ENCODE data around the gene AARS2.
A peak's percentile ranks its signal among the peaks of the same experiment; 100 is the strongest.
"Not testable (repeated sequence)": the region's sequence is repeated elsewhere in the genome, so short reads cannot be mapped to it uniquely, and the experiment has no call there.

The AARS2 gene

DNA sequence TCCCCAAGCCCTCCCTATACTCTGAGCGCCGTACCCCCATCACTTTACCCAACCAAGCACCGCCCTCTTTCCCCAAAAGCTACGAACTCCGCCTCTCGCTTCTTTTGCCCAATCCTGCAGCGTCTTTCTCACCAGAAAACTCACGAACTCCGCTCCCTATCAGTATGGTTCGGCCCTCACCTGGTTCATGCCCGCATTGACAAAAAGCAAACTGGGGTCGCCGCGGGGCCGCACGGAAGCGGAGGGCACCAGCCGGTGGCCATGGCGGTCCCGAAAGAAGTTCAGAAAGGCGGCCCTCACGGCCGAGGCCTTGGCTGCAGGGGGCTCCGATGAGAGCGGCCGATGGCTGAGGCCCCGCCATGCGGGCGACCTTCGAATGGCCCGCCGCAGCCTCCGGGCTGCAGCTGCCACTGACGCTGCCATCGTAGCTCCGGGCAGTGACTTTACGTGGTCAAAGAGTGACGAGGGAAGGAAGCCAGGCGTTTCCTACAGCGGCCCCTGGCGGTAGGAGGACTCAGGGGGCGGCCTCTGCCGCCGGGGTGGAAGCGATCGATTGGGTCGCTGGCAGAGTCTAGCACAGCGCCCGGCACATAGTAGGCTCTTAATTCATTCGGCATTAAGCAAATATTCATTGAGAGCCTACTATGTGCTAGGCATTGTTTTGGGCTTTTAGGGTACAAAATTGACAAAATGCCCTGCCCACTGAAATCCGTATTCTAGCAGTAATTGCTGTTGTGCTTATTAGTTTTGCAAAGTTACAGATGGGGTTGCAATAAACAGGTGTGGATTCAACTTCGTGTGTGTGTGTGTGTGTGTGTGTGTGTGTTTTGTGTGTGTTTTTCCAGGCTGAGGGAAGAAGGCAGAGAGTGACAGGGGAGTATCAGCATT is at the start of gene AARS2:
Gene AARS2, minus strand, starts transcription at position 447 of the 888 bp plus-strand sequence. Its CDS starts 24 bp downstream, at position 423.
- DNase-seq (ENCODE audit: low read depth in 2 of 2, low spot score in 1 of 2) = peak; percentile 89 to 95

GRCh38 chr6:44361947-44362346 is 48.8 kb upstream of the AARS2 start:
- DNase-seq (ENCODE audit: low read depth in 2 of 2, low spot score in 1 of 2) = no peak

DNA sequence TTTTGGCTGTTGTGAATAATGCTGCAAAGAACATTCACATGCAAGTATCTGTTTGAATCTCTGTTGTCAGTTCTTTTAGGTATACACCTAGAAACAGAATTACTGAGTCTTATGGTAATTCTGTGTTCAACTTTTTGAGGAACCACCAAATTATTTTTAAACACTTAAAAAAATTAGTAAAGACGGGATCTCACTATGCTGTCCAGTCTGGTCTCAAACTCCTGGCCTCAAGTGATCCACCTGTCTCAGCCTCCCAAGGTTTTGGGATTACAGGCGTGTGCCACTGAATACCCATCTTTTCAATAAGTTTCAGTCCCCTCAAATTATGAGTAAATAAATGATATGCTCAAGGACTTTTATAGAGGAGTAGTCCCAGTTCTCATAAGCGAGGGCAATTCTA is 46.8 kb upstream of the AARS2 start:
- no peak for DNase-seq (ENCODE audit: low read depth in 2 of 2, low spot score in 1 of 2)

- DNase-seq (ENCODE audit: low read depth in 2 of 2, low spot score in 1 of 2) = no peak
Observed at GRCh38 chr6:44356487-44356886, 43.3 kb upstream of the AARS2 start.

DNA sequence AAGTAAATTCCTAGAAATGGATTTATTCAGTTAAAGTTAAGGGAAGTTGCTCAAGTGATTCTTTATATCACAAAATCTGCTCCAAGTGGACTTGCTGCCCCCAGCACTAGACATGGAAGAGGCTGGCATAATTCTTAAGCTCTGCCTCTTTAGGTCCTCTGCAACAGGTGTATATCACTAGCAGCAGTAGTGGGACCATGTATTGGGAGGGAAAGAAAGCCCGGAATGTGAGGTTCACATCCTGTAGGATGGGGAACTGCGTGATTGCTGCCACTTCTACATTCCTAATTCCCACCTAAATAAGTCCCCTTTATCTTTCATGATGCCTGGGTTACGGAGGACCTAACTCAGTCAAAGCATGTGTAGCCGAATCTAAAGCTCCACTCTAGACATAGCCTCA is 42.5 kb upstream of the AARS2 start:
- no peak for DNase-seq (ENCODE audit: low read depth in 2 of 2, low spot score in 1 of 2)

DNA sequence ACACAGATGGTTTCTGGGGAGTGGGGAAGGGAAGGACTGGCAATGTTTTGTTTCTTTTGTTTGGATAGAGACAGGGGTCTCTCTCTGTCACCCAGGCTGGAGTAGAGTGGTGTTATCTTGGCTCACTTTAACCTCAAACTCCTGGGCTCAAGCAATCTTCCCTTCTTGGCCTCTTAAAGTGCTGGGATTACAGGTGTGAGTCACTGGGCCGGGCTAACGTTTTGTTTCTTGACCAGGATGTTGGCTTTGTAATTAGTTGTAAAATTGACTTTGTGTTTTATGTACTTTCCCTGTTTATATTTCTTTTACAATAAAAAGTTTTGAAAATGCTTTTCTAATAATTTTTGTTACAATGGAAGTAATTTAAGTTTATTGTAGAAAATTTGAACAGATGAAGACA is 40.2 kb upstream of the AARS2 start:
- no peak for DNase-seq (ENCODE audit: low read depth in 2 of 2, low spot score in 1 of 2)

DNA sequence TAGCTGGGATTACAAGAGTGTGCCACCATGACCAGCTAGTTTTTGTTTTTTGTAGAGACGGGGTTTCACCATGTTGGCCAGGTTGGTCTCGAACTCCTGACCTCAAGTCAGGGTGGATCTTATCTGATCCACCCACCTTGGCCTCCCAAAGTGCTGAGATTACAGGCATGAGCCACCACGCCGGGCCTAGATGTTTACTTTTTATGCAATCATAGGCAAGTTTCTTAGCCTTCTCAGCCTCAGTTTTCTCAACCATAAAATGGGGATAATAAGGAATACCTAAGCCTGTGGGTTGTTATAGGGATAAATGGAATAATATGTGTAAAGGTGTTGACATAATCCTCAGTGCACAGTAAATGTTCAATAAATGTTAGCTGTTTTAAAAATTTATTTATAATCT is 39.1 kb upstream of the AARS2 start:
- DNase-seq (ENCODE audit: low read depth in 2 of 2, low spot score in 1 of 2) = no peak

GRCh38 chr6:44350650-44350994 is 37.5 kb upstream of the AARS2 start:
- DNase-seq (ENCODE audit: low read depth in 2 of 2, low spot score in 1 of 2) = not testable (repeated sequence)

- no peak for DNase-seq (ENCODE audit: low read depth in 2 of 2, low spot score in 1 of 2)
Observed at GRCh38 chr6:44349904-44350649, 36.9 kb upstream of the AARS2 start.

DNA sequence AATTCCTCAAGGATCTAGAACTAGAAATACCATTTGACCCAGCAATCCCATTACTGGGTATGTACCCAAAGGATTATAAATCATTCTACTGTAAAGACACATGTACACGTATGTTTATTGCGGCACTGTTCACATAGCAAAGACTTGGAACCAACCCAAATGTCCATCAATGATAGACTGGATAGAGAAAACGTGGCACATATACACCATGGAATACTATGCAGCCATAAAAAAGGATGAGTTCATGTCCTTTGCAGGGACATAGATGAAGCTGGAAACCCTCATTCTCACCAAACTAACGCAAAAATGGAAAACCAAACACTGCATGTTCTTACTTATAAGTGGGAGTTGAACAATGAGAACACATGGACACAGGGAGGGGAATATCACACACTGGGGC is 33.7 kb upstream of the AARS2 start:
- not testable (repeated sequence) for DNase-seq (ENCODE audit: low read depth in 2 of 2, low spot score in 1 of 2)

GRCh38 chr6:44342489-44342888 is 29.3 kb upstream of the AARS2 start, which contains the start of gene SPATS1:
TSS of gene SPATS1 (plus strand) at chr6:44342650. CDS start at chr6:44343096, 446 bp downstream.
- DNase-seq (ENCODE audit: low read depth in 2 of 2, low spot score in 1 of 2) = no peak

DNA sequence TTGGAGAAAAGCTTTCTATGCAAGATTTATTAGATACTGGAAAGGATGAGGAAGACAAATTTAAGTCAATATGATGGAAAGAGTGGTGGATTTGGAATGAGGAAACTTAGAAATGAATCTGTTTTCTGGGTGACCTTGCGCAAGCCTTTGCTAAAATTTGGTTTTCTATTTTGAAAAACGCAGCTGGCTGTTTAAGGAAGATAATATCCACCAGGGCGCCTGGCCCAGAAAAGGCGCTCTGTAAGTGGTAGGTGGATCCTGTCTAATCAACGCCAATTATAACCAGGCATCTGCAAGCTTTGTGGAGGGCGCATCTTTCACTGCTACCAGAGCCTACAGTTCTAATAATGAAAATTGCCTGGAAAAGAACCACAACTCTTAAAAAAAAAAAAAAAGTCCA is 28.9 kb upstream of the AARS2 start:
- DNase-seq (ENCODE audit: low read depth in 2 of 2, low spot score in 1 of 2) = no peak

DNA sequence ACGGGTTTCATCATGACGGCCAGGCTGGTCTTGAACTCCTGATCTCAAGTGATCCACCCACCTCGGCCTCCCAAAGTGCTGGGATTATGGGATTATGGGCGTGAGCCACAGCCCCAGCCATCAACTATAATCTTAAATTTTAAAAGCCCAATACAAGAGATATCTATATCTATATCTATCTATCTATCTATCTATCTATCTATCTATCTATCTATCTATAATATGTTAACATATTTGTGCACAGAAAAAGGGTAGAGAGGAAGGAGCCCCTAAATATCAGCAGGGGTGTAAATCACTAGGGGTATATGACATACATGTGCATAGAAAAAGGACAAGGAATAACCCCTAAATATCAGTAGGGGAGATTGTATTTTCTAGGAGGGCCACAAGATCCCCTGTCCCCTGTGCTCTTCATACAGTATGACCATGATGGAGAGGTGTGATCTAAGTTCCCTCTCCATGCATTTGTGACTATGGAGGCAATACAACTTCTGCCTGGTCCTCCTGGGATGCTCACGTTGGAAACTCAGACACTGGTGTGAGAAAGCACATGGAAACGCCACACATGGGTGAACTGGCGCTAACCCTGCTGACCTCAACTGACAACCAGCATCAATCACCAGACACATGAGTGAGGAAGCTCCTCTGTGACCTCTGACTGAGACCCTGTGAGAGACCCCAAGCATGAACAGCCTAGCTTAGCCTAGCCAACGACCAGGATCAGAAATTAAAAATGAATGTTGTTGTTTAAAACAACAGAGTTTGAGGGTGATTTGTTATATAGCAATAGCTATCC is 28.1 kb upstream of the AARS2 start:
- no peak for DNase-seq (ENCODE audit: low read depth in 2 of 2, low spot score in 1 of 2)

DNA sequence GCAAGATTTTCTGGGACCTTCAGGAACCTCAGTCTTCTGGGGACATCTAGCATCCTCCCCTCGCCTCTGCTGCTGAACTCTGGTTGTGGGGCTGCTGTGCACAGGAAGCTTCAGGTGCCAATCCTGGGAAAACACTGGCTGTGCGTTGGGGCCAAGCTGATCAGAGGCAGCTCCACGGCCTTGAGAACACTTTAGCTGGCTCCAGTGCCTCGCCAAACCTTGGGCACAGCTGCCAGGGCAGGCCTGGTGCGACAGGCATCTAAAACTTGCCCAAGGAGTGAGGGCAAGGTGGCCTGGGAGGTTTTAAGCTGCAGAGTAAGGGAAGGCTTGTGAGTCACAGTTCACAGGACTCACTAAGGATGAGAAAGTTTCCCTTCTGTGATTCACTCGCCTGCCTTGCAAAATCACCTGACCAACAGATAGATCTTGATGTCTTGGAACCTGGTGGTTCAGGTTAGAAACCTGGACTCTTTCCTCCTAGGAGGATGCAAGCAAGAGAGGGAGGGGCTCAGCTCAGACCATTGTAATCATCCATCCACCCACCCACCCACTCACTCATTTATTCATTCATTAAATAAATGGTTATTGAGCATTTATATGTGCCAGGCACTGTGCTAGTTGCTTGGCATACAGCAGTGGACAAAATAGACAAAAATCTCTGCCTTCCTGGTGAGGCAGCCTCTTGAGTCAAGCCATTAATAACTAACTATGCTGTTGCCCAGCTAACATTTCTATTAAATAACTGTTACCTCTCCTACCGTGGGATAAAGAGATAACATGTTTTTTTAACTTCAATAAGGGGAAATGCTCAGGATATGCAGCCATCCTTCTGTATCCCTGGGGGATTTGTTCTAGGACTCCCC is 26.8 kb upstream of the AARS2 start:
- no peak for DNase-seq (ENCODE audit: low read depth in 2 of 2, low spot score in 1 of 2)

GRCh38 chr6:44339301-44339700 is 26.2 kb upstream of the AARS2 start:
- DNase-seq (ENCODE audit: low read depth in 2 of 2, low spot score in 1 of 2) = no peak

- DNase-seq (ENCODE audit: low read depth in 2 of 2, low spot score in 1 of 2) = peak; percentile 9 to 39
Observed at GRCh38 chr6:44338228-44339122, 25.3 kb upstream of the AARS2 start.

DNA sequence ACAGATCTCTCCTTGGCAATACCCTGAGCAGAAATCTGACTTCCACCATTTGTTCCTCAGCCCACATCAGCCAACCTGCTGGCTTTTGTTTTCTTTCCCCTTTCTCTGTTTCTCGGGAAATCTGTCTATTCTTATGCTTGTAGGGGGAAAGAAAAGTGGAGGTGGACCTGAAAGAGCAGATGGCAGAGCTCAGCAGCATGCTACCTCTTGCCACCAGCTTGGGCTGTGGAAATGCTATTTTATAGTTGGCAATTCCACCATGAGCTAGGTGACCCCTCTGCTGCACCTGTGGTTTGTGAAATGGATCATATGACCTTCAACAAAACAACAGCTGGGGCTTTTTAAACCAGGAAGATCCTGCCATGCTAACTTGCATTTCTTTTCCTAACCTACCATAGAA is 22.5 kb upstream of the AARS2 start:
- DNase-seq (ENCODE audit: low read depth in 2 of 2, low spot score in 1 of 2) = no peak

DNA sequence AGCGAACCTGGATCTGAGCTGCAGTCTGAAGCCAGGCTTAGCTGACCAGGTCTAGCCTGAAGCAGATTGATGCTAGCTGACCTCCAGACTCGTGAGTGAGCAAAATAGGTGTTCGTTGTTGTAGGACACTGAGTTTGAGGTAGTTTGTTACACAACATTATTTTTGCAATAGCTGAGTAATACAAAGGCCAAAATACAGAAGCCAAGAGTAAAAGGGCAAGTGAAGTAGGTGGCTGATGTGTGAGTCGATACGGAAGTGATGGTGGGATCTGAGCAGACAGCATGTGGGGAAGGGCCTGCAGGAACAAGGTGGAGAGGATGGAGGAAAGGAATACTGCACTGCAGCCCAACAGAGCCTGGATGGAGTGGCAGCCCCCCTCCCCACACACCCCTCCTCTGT is 20.8 kb upstream of the AARS2 start:
- DNase-seq (ENCODE audit: low read depth in 2 of 2, low spot score in 1 of 2) = no peak

- no peak for DNase-seq (ENCODE audit: low read depth in 2 of 2, low spot score in 1 of 2)
Observed at GRCh38 chr6:44333273-44333919, 20.2 kb upstream of the AARS2 start.

Data from stimulated activated CD8-positive, alpha-beta memory T cell treated with anti-CD3 and anti-CD28 coated beads, Interleukin-4, amount 100 ng/mL, for 1 hour (primary cell).